ENCODE results near the gene CAMKMT.

GRCh38 chr2:44545005-44545404, 183.3 kb downstream of the CAMKMT start:
- TF ChIP-seq FOSL1 (tag; conservative IDR thresholded peaks at IDR 0.05) (no peak), ZNF431 (CRISPR knock-in tag; IDR thresholded peaks at IDR 0.05) (no peak), EP300 (IDR thresholded peaks at IDR 0.05; ENCODE audit: low read length) (no peak), ARID3B (CRISPR knock-in tag; IDR thresholded peaks at IDR 0.05; ENCODE audit: borderline replicate concordance) (no peak), YY1 (IDR thresholded peaks at IDR 0.05; ENCODE audit: borderline replicate concordance in 1 of 3, control insufficient read depth in 1 of 3, extremely low read depth in 1 of 3, insufficient read depth in 3 of 3, insufficient read length in 1 of 3, insufficient replicate concordance in 2 of 3, low read depth in 1 of 3, low read length in 2 of 3) (no peak), REST (IDR thresholded peaks at IDR 0.05; ENCODE audit: borderline replicate concordance) (no peak), REST (CRISPR knock-in tag; IDR thresholded peaks at IDR 0.05; ENCODE audit: low read depth) (no peak), PCBP1 (IDR thresholded peaks at IDR 0.05; ENCODE audit: low read depth, low read length, poor library complexity, severe bottlenecking) (no peak), EHMT2 (IDR thresholded peaks at IDR 0.05) (no peak), POLR2G (IDR thresholded peaks at IDR 0.05; ENCODE audit: low read depth, low read length) (no peak), ZNF263 (CRISPR knock-in tag; IDR thresholded peaks at IDR 0.05; ENCODE audit: borderline replicate concordance) (no peak), MAZ (CRISPR knock-in tag; conservative IDR thresholded peaks at IDR 0.05 in 1 of 2, IDR thresholded peaks at IDR 0.05 in 1 of 2) (no peak), NFRKB (IDR thresholded peaks at IDR 0.05; ENCODE audit: low read depth) (no peak)
